CD14-positive monocyte (primary cell): Measurements from ENCODE around the gene MBP. TPM values are rescaled to one million over a fixed set of nuclear protein-coding genes. Genes with fewer than 3 reads are reported as not detected.

Source experiments
- DNase-seq, 3 donors: peaks; one replicate each; pipeline ENCODE4 v3.0.0-alpha.2; 2011 to 2022
- H2AFZ ChIP-seq: 2 replicates; pipeline ENCODE4 v1.6.0; 2012; ENCODE audit warnings: mild to moderate bottlenecking, low read depth, low read length, inconsistent platforms; ENCODE audit not compliant: insufficient read depth, poor library complexity, severe bottlenecking
- H3K27ac ChIP-seq, 2 donors: 1 replicate in 1 of 2; 2 replicates in 1 of 2; pipeline ENCODE4 v1.5.1; 2012 to 2013; ENCODE audit warnings: low read length in 2 of 2, control low read depth in 1 of 2, inconsistent platforms in 1 of 2, low read depth in 1 of 2, mild to moderate bottlenecking in 1 of 2
- H3K27me3 ChIP-seq, 2 donors: one replicate each; pipeline versions ENCODE4 v1.6.0 to v1.6.1; 2011 to 2013; ENCODE audit warnings: low read length in 2 of 2; ENCODE audit not compliant: control insufficient read depth in 2 of 2, insufficient read depth in 2 of 2
- H3K36me3 ChIP-seq, 2 donors: replicated peaks in 1 of 2; 1 replicate in 1 of 2; 2 replicates in 1 of 2; pipeline versions ENCODE4 v1.5.1 to v1.6.1; 2012 to 2013; ENCODE audit warnings: low read length in 2 of 2, control low read depth in 1 of 2, inconsistent platforms in 1 of 2, mild to moderate bottlenecking in 1 of 2; ENCODE audit not compliant: insufficient read depth in 2 of 2, control insufficient read depth in 1 of 2
- H3K4me1 ChIP-seq, 2 donors: 1 replicate in 1 of 2; 2 replicates in 1 of 2; pipeline versions ENCODE4 v1.5.1 to v1.6.1; 2012 to 2013; ENCODE audit warnings: low read length in 2 of 2, control low read depth in 1 of 2, inconsistent platforms in 1 of 2, mild to moderate bottlenecking in 1 of 2, moderate library complexity in 1 of 2; ENCODE audit not compliant: insufficient read depth in 2 of 2, control insufficient read depth in 1 of 2
- H3K4me2 ChIP-seq: replicated peaks from 2 replicates; pipeline ENCODE3; 2012; ENCODE audit warnings: low read length, moderate library complexity, mild to moderate bottlenecking; ENCODE audit not compliant: poor library complexity, severe bottlenecking; ENCODE audit errors: extremely low read depth
- H3K4me3 ChIP-seq, 3 experiments: fragments of 200-600 bp in 1 of 3; sonication (generic) in 1 of 3; replicated peaks in 1 of 3; 1 replicate in 2 of 3; 2 replicates in 1 of 3; pipeline ENCODE4 v1.5.1; 2011 to 2013; ENCODE audit warnings: low read length in 3 of 3, mild to moderate bottlenecking in 3 of 3, control low read depth in 2 of 3, low read depth in 2 of 3, inconsistent platforms in 1 of 3, moderate library complexity in 1 of 3
- H3K79me2 ChIP-seq: 2 replicates; pipeline ENCODE4 v1.6.0; 2012; ENCODE audit warnings: mild to moderate bottlenecking, control low read depth, inconsistent platforms, low read length, moderate library complexity; ENCODE audit not compliant: insufficient read depth
- H3K9ac ChIP-seq: 2 replicates; pipeline ENCODE4 v1.6.0; 2017; ENCODE audit warnings: low read length, mild to moderate bottlenecking; ENCODE audit not compliant: insufficient read depth, poor library complexity, severe bottlenecking
- H3K9me3 ChIP-seq, 2 donors: replicated peaks in 1 of 2; 1 replicate in 1 of 2; 2 replicates in 1 of 2; pipeline versions ENCODE4 v1.5.1 to v1.6.1; 2012 to 2013; ENCODE audit warnings: low read length in 2 of 2, control low read depth in 1 of 2; ENCODE audit not compliant: control insufficient read depth in 1 of 2, insufficient read depth in 1 of 2
- H4K20me1 ChIP-seq: 2 replicates; pipeline ENCODE4 v1.6.0; 2012; ENCODE audit warnings: mild to moderate bottlenecking, low read length, control low read depth, moderate library complexity; ENCODE audit not compliant: insufficient read depth
- H3K27ac Mint-ChIP-seq, 7 donors: one replicate each; pipeline ENCODE4 v1.8.0; 2020; ENCODE audit warnings: mild to moderate bottlenecking in 7 of 7, mixed read lengths in 7 of 7, moderate library complexity in 6 of 7, inconsistent platforms in 2 of 7
- H3K27me3 Mint-ChIP-seq, 3 donors: one replicate each; pipeline ENCODE4 v1.8.0; 2021 to 2022; ENCODE audit warnings: low read depth in 3 of 3, mild to moderate bottlenecking in 3 of 3, mixed read lengths in 3 of 3, moderate library complexity in 3 of 3, inconsistent platforms in 1 of 3
- H3K36me3 Mint-ChIP-seq, 2 donors: one replicate each; pipeline ENCODE4 v1.8.0; 2020; ENCODE audit warnings: mixed read lengths in 2 of 2, inconsistent platforms in 1 of 2, mild to moderate bottlenecking in 1 of 2
- H3K4me1 Mint-ChIP-seq: one replicate; pipeline ENCODE4 v1.8.0; 2020; ENCODE audit warnings: mild to moderate bottlenecking, mixed read lengths
- H3K4me3 Mint-ChIP-seq, 2 donors: one replicate each; pipeline ENCODE4 v1.8.0; 2020; ENCODE audit warnings: mild to moderate bottlenecking in 2 of 2, mixed read lengths in 2 of 2, moderate library complexity in 1 of 2
- H3K9me3 Mint-ChIP-seq, 7 donors: one replicate each; pipeline ENCODE4 v1.8.0; 2020 to 2022; ENCODE audit warnings: mixed read lengths in 7 of 7, mild to moderate bottlenecking in 6 of 7, moderate library complexity in 6 of 7, inconsistent platforms in 2 of 7
- CTCF ChIP-seq: fragments of 200-600 bp; IDR thresholded peaks from one replicate; pipeline ENCODE4 v1.8.0; 2022; ENCODE audit warnings: antibody characterized with exemption, mild to moderate bottlenecking
- WGBS: methylation state at CpG from one replicate; pipeline ENCODE4 v1.1.5; 2013; ENCODE audit warnings: missing lambda C conversion rate; ENCODE audit not compliant: insufficient coverage; 5-methylcytosine and 5-hydroxymethylcytosine counted together
- intact Hi-C, 2 donors: fragments of 100-400 bp; cut with micrococcal nuclease; formaldehyde crosslinking; loops; one replicate each; pipeline versions ENCODE4 v1.15.0 to v1.15.1; 2023
- polyA plus RNA-seq, 3 donors: library from polyadenylated mRNA; depleted of rRNA in 1 of 3; unstranded in 2 of 3; stranded (reverse) in 1 of 3; fragments of 300-500 nt in 2 of 3; fragments of >200 nt in 1 of 3; fragmentation: Illumina TruSeq in 2 of 3; gene quantifications; 1 replicate in 2 of 3; 2 replicates in 1 of 3; pipeline ENCODE4 v1.2.3, GENCODE V29; 2012 to 2021

Gene MBP
- polyA plus RNA-seq, 3 donors: 47.7 to 81.0 (median 50.4) TPM

DNA sequence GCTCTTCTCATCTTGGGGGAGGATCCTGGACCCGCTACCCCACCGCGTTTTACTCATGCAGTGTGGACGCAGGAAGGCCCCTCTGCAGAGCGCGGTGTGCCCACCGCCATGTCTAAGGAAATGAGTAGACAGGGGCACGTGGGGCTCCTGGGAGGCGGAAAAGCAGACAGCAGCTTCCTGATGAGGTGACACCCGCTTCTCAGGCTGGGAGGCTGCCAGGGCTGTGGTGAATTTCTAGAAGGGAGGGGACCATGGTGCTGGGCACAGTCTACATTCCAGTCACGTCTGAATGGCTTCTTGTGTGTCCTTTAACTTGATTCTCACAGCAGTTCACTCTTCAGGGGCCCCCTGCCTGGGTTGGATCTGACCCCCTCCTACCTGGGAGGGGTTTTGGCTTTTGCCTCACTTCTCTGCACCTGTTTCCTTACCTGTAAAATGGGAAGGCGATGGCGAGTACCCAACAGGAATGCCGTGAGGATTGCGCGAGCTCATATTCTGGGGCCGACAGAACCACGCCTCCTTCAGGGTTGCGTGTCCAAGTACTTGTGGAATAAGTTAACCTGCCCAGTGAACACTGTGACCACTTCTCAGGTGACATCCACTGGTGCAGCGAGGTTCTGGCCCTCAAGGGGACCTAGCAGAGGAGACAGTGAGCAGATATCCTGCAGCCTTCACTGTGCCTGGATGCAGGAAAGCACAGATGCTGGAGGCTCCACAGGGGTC is 32.3 kb upstream of the MBP start:
- Mint-ChIP-seq H3K36me3 (peaks cover 0 to 1% of the 10 kb centered on the region in 2 donors), H3K4me1 (peaks cover 25% of the 10 kb centered on the region), H3K4me3 (no peak overlapping the region), H3K27ac (peak overlapping the region in 1 of 7 donors; percentile 54), H3K27me3 (peaks cover 2 to 8% (median 6%) of the 10 kb centered on the region in 3 donors), H3K9me3 (peaks cover 0 to 2% (median 0%) of the 10 kb centered on the region in 7 donors)
- H3K36me3 ChIP-seq: no peaks in the 10 kb centered on the region
- peaks cover 22 to 28% of the 10 kb centered on the region in 2 donors for H3K4me1 ChIP-seq
- H3K4me2 ChIP-seq: no peak overlapping the region
- H3K9ac ChIP-seq: no peak overlapping the region
- no peak overlapping the region for H2AFZ ChIP-seq
- no peak overlapping the region for H3K4me3 ChIP-seq
- H3K27me3 ChIP-seq: no peaks in the 10 kb centered on the region
- no peak for DNase-seq
- 65% methylated on average over 18 of the region's 20 CpGs for WGBS
- TF ChIP-seq CTCF: no peak
- H4K20me1 ChIP-seq: no peaks in the 10 kb centered on the region
- intact Hi-C loops: no loop called here
- H3K79me2 ChIP-seq: no peaks in the 10 kb centered on the region
- no peaks in the 10 kb centered on the region for H3K9me3 ChIP-seq
- no peak overlapping the region for H3K27ac ChIP-seq

GRCh38 chr18:77164026-77164425 is 31.4 kb upstream of the MBP start:
- Histone ChIP-seq H3K9me3 (no peaks in the 10 kb centered on the region), H3K27me3 (no peaks in the 10 kb centered on the region), H4K20me1 (no peaks in the 10 kb centered on the region), H3K36me3 (no peaks in the 10 kb centered on the region), H3K4me2 (no peak overlapping the region), H2AFZ (no peak overlapping the region), H3K27ac (no peak overlapping the region), H3K4me1 (peaks cover 23 to 30% of the 10 kb centered on the region in 2 donors), H3K4me3 (no peak overlapping the region), H3K79me2 (no peaks in the 10 kb centered on the region), H3K9ac (no peak overlapping the region)
- DNase-seq: no peak
- no peak for TF ChIP-seq CTCF
- peaks cover 26% of the 10 kb centered on the region for H3K4me1 Mint-ChIP-seq
- intact Hi-C loops: no loop called here
- H3K27me3 Mint-ChIP-seq: peaks cover 2 to 8% (median 6%) of the 10 kb centered on the region in 3 donors
- 97% methylated on average over 11 of the region's 13 CpGs for WGBS
- H3K27ac Mint-ChIP-seq: no peak overlapping the region
- H3K36me3 Mint-ChIP-seq: peaks cover 0 to 1% of the 10 kb centered on the region in 2 donors
- H3K9me3 Mint-ChIP-seq: peaks cover 0 to 2% (median 0%) of the 10 kb centered on the region in 7 donors
- no peak overlapping the region for H3K4me3 Mint-ChIP-seq
